T-helper 2 cell (primary cell): ENCODE measurements around the gene KCNE4.

Source experiments
- DNase-seq, 5 experiments: peaks; one replicate each; pipeline versions ENCODE4 v3.0.0 to v3.0.0-alpha.2; 2012 to 2022

Gene KCNE4

GRCh38 chr2:223088866-223089265, 36.9 kb downstream of the KCNE4 start:
- no peak for DNase-seq

GRCh38 chr2:223090039-223090438, 38.0 kb downstream of the KCNE4 start:
- DNase-seq: no peak

GRCh38 chr2:223090540-223091235, 38.7 kb downstream of the KCNE4 start:
- DNase-seq: no peak

GRCh38 chr2:223092667-223093066, 40.7 kb downstream of the KCNE4 start:
- no peak for DNase-seq

- DNase-seq: no peak
Measured at GRCh38 chr2:223093436-223094241, 41.6 kb downstream of the KCNE4 start.

GRCh38 chr2:223095207-223095606, 43.2 kb downstream of the KCNE4 start:
- no peak for DNase-seq

- no peak for DNase-seq
Measured at GRCh38 chr2:223096235-223096970, 44.4 kb downstream of the KCNE4 start.

GRCh38 chr2:223097888-223098383, 45.9 kb downstream of the KCNE4 start:
- DNase-seq: no peak

GRCh38 chr2:223099561-223099960, 47.6 kb downstream of the KCNE4 start:
- DNase-seq: no peak

GRCh38 chr2:223100061-223100511, 48.1 kb downstream of the KCNE4 start:
- no peak for DNase-seq

- no peak for DNase-seq
Measured at GRCh38 chr2:223101340-223102039, 49.5 kb downstream of the KCNE4 start.

- DNase-seq: no peak
Measured at GRCh38 chr2:223102040-223102400, 50.0 kb downstream of the KCNE4 start.

GRCh38 chr2:223102450-223102849, 50.5 kb downstream of the KCNE4 start:
- no peak for DNase-seq

GRCh38 chr2:223104336-223105132, 52.5 kb downstream of the KCNE4 start:
- DNase-seq: no peak
